Measurements from ENCODE around the gene SOS1. TPM values are rescaled to one million over a fixed set of nuclear protein-coding genes. Genes with fewer than 3 reads are reported as not detected.

The SOS1 gene
- total and polyA plus RNA-seq, 2 of the 13 experiments (the other 11 are each of a cell fraction or from before 2014, with no cell fraction given) = 20.8 to 60.4 TPM

DNA sequence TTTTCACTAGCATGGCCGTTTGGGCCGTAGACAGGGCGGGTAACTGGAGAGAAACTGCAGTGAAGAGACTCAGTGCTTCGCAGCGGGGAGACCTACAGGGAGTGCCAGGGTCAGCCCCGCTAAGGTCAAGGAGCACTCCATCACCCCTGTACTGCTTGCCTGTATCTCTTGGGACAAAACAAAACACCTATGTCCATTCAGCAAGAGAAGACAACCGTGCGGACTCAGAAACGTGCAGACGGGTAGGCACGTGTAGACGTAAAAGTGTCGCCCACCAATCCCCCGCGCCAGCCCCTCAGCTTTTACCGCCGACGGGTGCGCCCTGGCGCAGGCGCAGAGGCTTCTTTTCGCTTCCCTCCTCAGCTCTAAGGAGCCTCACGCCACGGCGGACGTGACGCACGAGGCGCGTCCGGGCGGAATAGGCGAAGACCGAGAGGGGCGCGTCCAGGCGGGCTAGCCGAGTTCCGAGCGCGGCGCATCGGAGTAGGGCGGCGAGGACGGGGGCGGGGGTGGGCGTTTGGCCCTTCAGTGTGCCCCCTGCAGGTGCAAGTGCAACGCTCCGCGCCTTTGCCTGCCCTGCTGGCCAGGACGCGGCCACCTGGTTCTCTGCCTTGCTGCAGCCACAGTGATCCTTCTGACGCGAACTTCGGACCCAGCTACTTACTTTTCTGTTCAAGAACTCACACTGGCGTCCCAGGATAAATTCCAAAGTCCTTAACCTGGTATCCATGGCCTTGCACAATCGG is 3.3 kb upstream of the SOS1 start (continued):
- TF ChIP-seq, protein P1, sequence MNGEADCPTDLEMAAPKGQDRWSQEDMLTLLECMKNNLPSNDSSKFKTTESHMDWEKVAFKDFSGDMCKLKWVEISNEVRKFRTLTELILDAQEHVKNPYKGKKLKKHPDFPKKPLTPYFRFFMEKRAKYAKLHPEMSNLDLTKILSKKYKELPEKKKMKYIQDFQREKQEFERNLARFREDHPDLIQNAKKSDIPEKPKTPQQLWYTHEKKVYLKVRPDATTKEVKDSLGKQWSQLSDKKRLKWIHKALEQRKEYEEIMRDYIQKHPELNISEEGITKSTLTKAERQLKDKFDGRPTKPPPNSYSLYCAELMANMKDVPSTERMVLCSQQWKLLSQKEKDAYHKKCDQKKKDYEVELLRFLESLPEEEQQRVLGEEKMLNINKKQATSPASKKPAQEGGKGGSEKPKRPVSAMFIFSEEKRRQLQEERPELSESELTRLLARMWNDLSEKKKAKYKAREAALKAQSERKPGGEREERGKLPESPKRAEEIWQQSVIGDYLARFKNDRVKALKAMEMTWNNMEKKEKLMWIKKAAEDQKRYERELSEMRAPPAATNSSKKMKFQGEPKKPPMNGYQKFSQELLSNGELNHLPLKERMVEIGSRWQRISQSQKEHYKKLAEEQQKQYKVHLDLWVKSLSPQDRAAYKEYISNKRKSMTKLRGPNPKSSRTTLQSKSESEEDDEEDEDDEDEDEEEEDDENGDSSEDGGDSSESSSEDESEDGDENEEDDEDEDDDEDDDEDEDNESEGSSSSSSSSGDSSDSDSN (CRISPR knock-in tag; IDR thresholded peaks at IDR 0.05) = peak; percentile 76
- TF ChIP-seq ZSCAN9 (CRISPR knock-in tag; IDR thresholded peaks at IDR 0.05; ENCODE audit: borderline replicate concordance) (no peak; the same call in 1 of the 2 replicates), ZMAT3 (CRISPR knock-in tag; conservative IDR thresholded peaks at IDR 0.05) (peak; percentile 80; the same call in 1 of the 2 replicates), NR3C1 (CRISPR knock-in tag; IDR thresholded peaks at IDR 0.05) (no peak), ZNF670 (CRISPR knock-in tag; IDR thresholded peaks at IDR 0.05; ENCODE audit: borderline replicate concordance) (no peak; the same call in 1 of the 2 replicates), LCORL (IDR thresholded peaks at IDR 0.05) (no peak), LCORL (CRISPR knock-in tag; IDR thresholded peaks at IDR 0.05) (peak; percentile 34; the same call in 1 of the 2 replicates), ZNF234 (CRISPR knock-in tag; conservative IDR thresholded peaks at IDR 0.05) (no peak; the same call in 1 of the 2 replicates), NCOA1 (CRISPR knock-in tag; IDR thresholded peaks at IDR 0.05) (peak; percentile 96; the same call in 1 of the 2 replicates), SNAI1 (CRISPR knock-in tag; IDR thresholded peaks at IDR 0.05; ENCODE audit: borderline replicate concordance) (peak; percentile 89), ZNF224 (CRISPR knock-in tag; IDR thresholded peaks at IDR 0.05) (peak; percentile 98), POLR2AphosphoS5 (IDR thresholded peaks at IDR 0.05; ENCODE audit: low read depth, low read length) (peak; percentile 81), BRCA1 (CRISPR knock-in tag; IDR thresholded peaks at IDR 0.05) (no peak), ZNF263 (CRISPR knock-in tag; IDR thresholded peaks at IDR 0.05) (peak; percentile 75; the same call in 1 of the 2 replicates), HMGA1 (CRISPR knock-in tag; conservative IDR thresholded peaks at IDR 0.05) (no peak), ZSCAN21 (CRISPR knock-in tag; IDR thresholded peaks at IDR 0.05; ENCODE audit: borderline replicate concordance) (peak; percentile 98), ZNF382 (CRISPR knock-in tag; IDR thresholded peaks at IDR 0.05; ENCODE audit: borderline replicate concordance) (no peak), ZNF781 (CRISPR knock-in tag; IDR thresholded peaks at IDR 0.05; ENCODE audit: borderline replicate concordance, not compliant biosample characterization) (peak; percentile 89), NCOA2 (CRISPR knock-in tag; IDR thresholded peaks at IDR 0.05) (peak; percentile 74), ZFP36L1 (CRISPR knock-in tag; IDR thresholded peaks at IDR 0.05) (peak; percentile 95), TAF1 (CRISPR knock-in tag; IDR thresholded peaks at IDR 0.05) (peak; percentile 89)
- TF ChIP-seq, protein P2, sequence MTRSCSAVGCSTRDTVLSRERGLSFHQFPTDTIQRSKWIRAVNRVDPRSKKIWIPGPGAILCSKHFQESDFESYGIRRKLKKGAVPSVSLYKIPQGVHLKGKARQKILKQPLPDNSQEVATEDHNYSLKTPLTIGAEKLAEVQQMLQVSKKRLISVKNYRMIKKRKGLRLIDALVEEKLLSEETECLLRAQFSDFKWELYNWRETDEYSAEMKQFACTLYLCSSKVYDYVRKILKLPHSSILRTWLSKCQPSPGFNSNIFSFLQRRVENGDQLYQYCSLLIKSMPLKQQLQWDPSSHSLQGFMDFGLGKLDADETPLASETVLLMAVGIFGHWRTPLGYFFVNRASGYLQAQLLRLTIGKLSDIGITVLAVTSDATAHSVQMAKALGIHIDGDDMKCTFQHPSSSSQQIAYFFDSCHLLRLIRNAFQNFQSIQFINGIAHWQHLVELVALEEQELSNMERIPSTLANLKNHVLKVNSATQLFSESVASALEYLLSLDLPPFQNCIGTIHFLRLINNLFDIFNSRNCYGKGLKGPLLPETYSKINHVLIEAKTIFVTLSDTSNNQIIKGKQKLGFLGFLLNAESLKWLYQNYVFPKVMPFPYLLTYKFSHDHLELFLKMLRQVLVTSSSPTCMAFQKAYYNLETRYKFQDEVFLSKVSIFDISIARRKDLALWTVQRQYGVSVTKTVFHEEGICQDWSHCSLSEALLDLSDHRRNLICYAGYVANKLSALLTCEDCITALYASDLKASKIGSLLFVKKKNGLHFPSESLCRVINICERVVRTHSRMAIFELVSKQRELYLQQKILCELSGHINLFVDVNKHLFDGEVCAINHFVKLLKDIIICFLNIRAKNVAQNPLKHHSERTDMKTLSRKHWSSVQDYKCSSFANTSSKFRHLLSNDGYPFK (CRISPR knock-in tag; IDR thresholded peaks at IDR 0.05; ENCODE audit: borderline replicate concordance) = peak; percentile 96
- TF ChIP-seq, protein P3, sequence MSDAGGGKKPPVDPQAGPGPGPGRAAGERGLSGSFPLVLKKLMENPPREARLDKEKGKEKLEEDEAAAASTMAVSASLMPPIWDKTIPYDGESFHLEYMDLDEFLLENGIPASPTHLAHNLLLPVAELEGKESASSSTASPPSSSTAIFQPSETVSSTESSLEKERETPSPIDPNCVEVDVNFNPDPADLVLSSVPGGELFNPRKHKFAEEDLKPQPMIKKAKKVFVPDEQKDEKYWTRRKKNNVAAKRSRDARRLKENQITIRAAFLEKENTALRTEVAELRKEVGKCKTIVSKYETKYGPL (CRISPR knock-in tag; IDR thresholded peaks at IDR 0.05) = no peak
- TF ChIP-seq, protein P4, sequence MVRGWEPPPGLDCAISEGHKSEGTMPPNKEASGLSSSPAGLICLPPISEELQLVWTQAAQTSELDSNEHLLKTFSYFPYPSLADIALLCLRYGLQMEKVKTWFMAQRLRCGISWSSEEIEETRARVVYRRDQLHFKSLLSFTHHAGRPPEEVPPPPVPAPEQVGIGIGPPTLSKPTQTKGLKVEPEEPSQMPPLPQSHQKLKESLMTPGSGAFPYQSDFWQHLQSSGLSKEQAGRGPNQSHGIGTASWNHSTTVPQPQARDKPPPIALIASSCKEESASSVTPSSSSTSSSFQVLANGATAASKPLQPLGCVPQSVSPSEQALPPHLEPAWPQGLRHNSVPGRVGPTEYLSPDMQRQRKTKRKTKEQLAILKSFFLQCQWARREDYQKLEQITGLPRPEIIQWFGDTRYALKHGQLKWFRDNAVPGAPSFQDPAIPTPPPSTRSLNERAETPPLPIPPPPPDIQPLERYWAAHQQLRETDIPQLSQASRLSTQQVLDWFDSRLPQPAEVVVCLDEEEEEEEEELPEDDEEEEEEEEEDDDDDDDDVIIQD (CRISPR knock-in tag; IDR thresholded peaks at IDR 0.05; ENCODE audit: low read depth) = peak; percentile 91

All from HepG2 (cell line).